Body of pancreas (tissue), 4 donors: ENCODE measurements around the gene CALHM5. TPM values are rescaled to one million over a fixed set of nuclear protein-coding genes. Genes with fewer than 3 reads are reported as not detected.

Experiments used
- ATAC-seq: fragments of 150-250 bp; one replicate; pipeline ENCODE4 v1.9.1; 2016
- DNase-seq, 4 donors: peaks; one replicate each; pipeline ENCODE4 v3.0.0-alpha.2; 2019
- H3K27ac ChIP-seq, 4 donors: fragments of 200-600 bp; sonication (generic); 1 replicate in 3 of 4; 2 replicates in 1 of 4; pipeline versions ENCODE4 v1.5.1 to v1.6.1; 2016 to 2019; ENCODE audit warnings: mild to moderate bottlenecking in 1 of 4, mixed read lengths in 1 of 4, moderate library complexity in 1 of 4
- H3K27me3 ChIP-seq, 2 donors: fragments of 200-600 bp; sonication (generic); one replicate each; pipeline ENCODE4 v1.6.0; 2016; ENCODE audit warnings: mild to moderate bottlenecking in 1 of 2
- H3K36me3 ChIP-seq, 2 donors: fragments of 200-600 bp; sonication (generic); replicated peaks in 1 of 2; 2 replicates each; pipeline ENCODE4 v1.5.1; 2016; ENCODE audit warnings: low read depth in 2 of 2; ENCODE audit not compliant: insufficient read depth in 1 of 2
- H3K4me1 ChIP-seq: fragments of 200-600 bp; sonication (generic); one replicate; pipeline ENCODE4 v1.6.0; 2016
- H3K4me3 ChIP-seq, 2 donors: fragments of 200-600 bp; sonication (generic); 1 replicate in 1 of 2; 2 replicates in 1 of 2; pipeline ENCODE4 v1.5.1; 2016 to 2019
- H3K9me3 ChIP-seq, 3 donors: fragments of 200-600 bp; sonication (generic); 1 replicate in 2 of 3; 2 replicates in 1 of 3; pipeline ENCODE4 v1.5.1; 2016
- CTCF ChIP-seq, 7 experiments: fragments of 450-650 bp in 4 of 7; fragments of 200-600 bp in 3 of 7; sonication (generic) in 3 of 7; IDR thresholded peaks; one replicate each; pipeline ENCODE4 v1.5.1; 2016 to 2019; ENCODE audit warnings: antibody characterized with exemption in 7 of 7
- POLR2A ChIP-seq, 3 donors: fragments of 450-650 bp; IDR thresholded peaks; one replicate each; pipeline ENCODE4 v1.6.1; 2016; ENCODE audit warnings: antibody characterized with exemption in 3 of 3, mild to moderate bottlenecking in 2 of 3
- WGBS, 2 donors: methylation state at CpG; one replicate each; pipeline ENCODE4 v1.1.5; 2017; 5-methylcytosine and 5-hydroxymethylcytosine counted together
- intact Hi-C: fragments of 100-400 bp; cut with DNase I; formaldehyde crosslinking; loops from one replicate; pipeline ENCODE4 v1.15.1; 2023
- total RNA-seq, 2 donors: library from RNA; depleted of rRNA; stranded (reverse); fragments of >200 nt; gene quantifications; one replicate each; pipeline ENCODE4 v1.1.0, GENCODE V29; 2016

CALHM5 gene
- total RNA-seq, 2 donors from 2014 or later, result 0.33 to 0.52 TPM

GRCh38 chr6:116528133-116528532, 16.7 kb downstream of the CALHM5 start:
- Histone ChIP-seq H3K36me3 (no peaks in the 10 kb centered on the region), H3K27me3 (peaks cover 0 to 3% of the 10 kb centered on the region in 2 donors), H3K4me3 (no peak overlapping the region), H3K9me3 (no peaks in the 10 kb centered on the region), H3K4me1 (no peaks in the 10 kb centered on the region), H3K27ac (no peak overlapping the region)
- WGBS, 2 donors, result 74 to 78% methylated on average over 1 of the region's 1 CpG
- intact Hi-C loops, result loop anchor here (10.0 kb wide), 1 partner anchor 243 kb away; no protein-coding TSS in a partner anchor
- no peak for TF ChIP-seq CTCF (IDR thresholded peaks at IDR 0.05)
- no peak for TF ChIP-seq POLR2A (IDR thresholded peaks at IDR 0.05)
- ATAC-seq, result no peak
- no peak for DNase-seq

- Histone ChIP-seq H3K27me3 (peaks cover 0 to 3% of the 10 kb centered on the region in 2 donors), H3K4me1 (no peaks in the 10 kb centered on the region), H3K9me3 (no peaks in the 10 kb centered on the region), H3K4me3 (no peak overlapping the region), H3K36me3 (no peaks in the 10 kb centered on the region), H3K27ac (no peak overlapping the region)
- intact Hi-C loops, result loop anchor here (10.0 kb wide), 1 partner anchor 244 kb away; no protein-coding TSS in a partner anchor
- WGBS, 2 donors, result 55 to 64% methylated on average over 3 of the region's 3 CpGs
- TF ChIP-seq POLR2A (IDR thresholded peaks at IDR 0.05) (no peak), CTCF (IDR thresholded peaks at IDR 0.05) (no peak)
- DNase-seq (no peak), ATAC-seq (no peak)
Measured at GRCh38 chr6:116528780-116529179, 17.3 kb downstream of the CALHM5 start.

GRCh38 chr6:116529466-116530290, 18.2 kb downstream of the CALHM5 start:
- H3K27ac ChIP-seq, result no peak overlapping the region
- 50 to 61% methylated on average over 3 of the region's 3 CpGs for WGBS, 2 donors
- H3K9me3 ChIP-seq, result no peaks in the 10 kb centered on the region
- no peak for DNase-seq
- H3K36me3 ChIP-seq, result no peaks in the 10 kb centered on the region
- no peak for ATAC-seq
- H3K27me3 ChIP-seq, result peaks cover 0 to 3% of the 10 kb centered on the region in 2 donors
- no peak overlapping the region for H3K4me3 ChIP-seq
- no peaks in the 10 kb centered on the region for H3K4me1 ChIP-seq
- intact Hi-C loops, result loop anchor here (10.0 kb wide), 1 partner anchor 245 kb away; no protein-coding TSS in a partner anchor
- TF ChIP-seq CTCF (IDR thresholded peaks at IDR 0.05) (no peak), POLR2A (IDR thresholded peaks at IDR 0.05) (no peak)

- Histone ChIP-seq H3K9me3 (no peaks in the 10 kb centered on the region), H3K27me3 (peaks cover 0 to 3% of the 10 kb centered on the region in 2 donors), H3K36me3 (no peaks in the 10 kb centered on the region), H3K4me1 (no peaks in the 10 kb centered on the region), H3K27ac (no peak overlapping the region), H3K4me3 (no peak overlapping the region)
- DNase-seq, result no peak
- intact Hi-C loops, result no loop called here
- WGBS, 2 donors, result 74% methylated on average over 2 of the region's 2 CpGs
- TF ChIP-seq CTCF (IDR thresholded peaks at IDR 0.05) (no peak), POLR2A (IDR thresholded peaks at IDR 0.05) (no peak)
- no peak for ATAC-seq
Measured at GRCh38 chr6:116530436-116530835, 19.0 kb downstream of the CALHM5 start.
